Stomach (tissue), 9 donors: ENCODE results near the gene L3MBTL2. TPM values are rescaled to one million over a fixed set of nuclear protein-coding genes. Genes with fewer than 3 reads are reported as not detected.
"Not testable (repeated sequence)": the region's sequence is repeated elsewhere in the genome, so short reads cannot be mapped to it uniquely, and the experiment has no call there.

Source experiments
- DNase-seq, 2 donors: peaks; one replicate each; pipeline versions ENCODE4 v3.0.0 to v3.0.0-alpha.2; 2013 to 2019
- H3K27ac ChIP-seq, 5 donors: fragments of 200-600 bp in 4 of 5; sonication (generic) in 4 of 5; one replicate each; pipeline ENCODE4 v1.5.1; 2013 to 2019; ENCODE audit warnings: mild to moderate bottlenecking in 1 of 5, moderate library complexity in 1 of 5
- H3K27me3 ChIP-seq, 3 donors: fragments of 200-600 bp; sonication (generic); one replicate each; pipeline ENCODE4 v1.5.1; 2017 to 2019; ENCODE audit warnings: mixed run types in 1 of 3
- H3K36me3 ChIP-seq, 4 donors: fragments of 200-600 bp; sonication (generic); 1 replicate in 3 of 4; 2 replicates in 1 of 4; pipeline ENCODE4 v1.5.1; 2016 to 2019
- H3K4me1 ChIP-seq, 4 donors: fragments of 200-600 bp; sonication (generic); one replicate each; pipeline ENCODE4 v1.5.1; 2016 to 2019
- H3K4me3 ChIP-seq, 4 donors: fragments of 200-600 bp; sonication (generic) in 3 of 4; one replicate each; pipeline ENCODE4 v1.5.1; 2016 to 2019; ENCODE audit warnings: mild to moderate bottlenecking in 1 of 4
- H3K9me3 ChIP-seq, 4 donors: fragments of 200-600 bp; sonication (generic); one replicate each; pipeline ENCODE4 v1.5.1; 2016 to 2019
- CTCF ChIP-seq, 7 experiments: fragments of 450-650 bp in 4 of 7; fragments of 200-600 bp in 3 of 7; sonication (generic) in 3 of 7; IDR thresholded peaks; one replicate each; pipeline ENCODE4 v1.5.1; 2016 to 2019; ENCODE audit warnings: antibody characterized with exemption in 7 of 7, control low read depth in 2 of 7, mild to moderate bottlenecking in 1 of 7
- EP300 ChIP-seq: sonication (generic); formaldehyde crosslinking; IDR thresholded peaks from one replicate; pipeline ENCODE4 v1.6.1; 2017; ENCODE audit warnings: antibody characterized with exemption
- POLR2A ChIP-seq, 4 donors: fragments of 450-650 bp; IDR thresholded peaks; one replicate each; pipeline ENCODE4 v1.6.1; 2016; ENCODE audit warnings: antibody characterized with exemption in 4 of 4, control low read depth in 2 of 4, mild to moderate bottlenecking in 1 of 4, moderate library complexity in 1 of 4
- POLR2AphosphoS5 ChIP-seq, 3 donors: sonication (generic); formaldehyde crosslinking; IDR thresholded peaks; one replicate each; pipeline ENCODE4 v1.6.1; 2016; ENCODE audit warnings: antibody characterized with exemption in 3 of 3
- WGBS, 5 donors: extraction: QIAGEN DNeasy Blood & Tissue Kit in 3 of 5; methylation state at CpG; one replicate each; pipeline versions ENCODE4 v1.1.5 to v1.1.7; 2013 to 2018; 5-methylcytosine and 5-hydroxymethylcytosine counted together
- intact Hi-C: fragments of 100-400 bp; cut with DNase I; formaldehyde crosslinking; loops from one replicate; pipeline ENCODE4 v1.15.1; 2023; ENCODE audit warnings: low total_unique reads
- polyA plus RNA-seq, 3 donors: library from polyadenylated mRNA; stranded (reverse); fragments of 200-250 nt; gene quantifications; one replicate each; pipeline ENCODE4 v1.2.3, GENCODE V29; 2013
- total RNA-seq, 5 donors: library from RNA; depleted of rRNA; stranded (reverse); fragments of >200 nt; gene quantifications; one replicate each; pipeline versions ENCODE4 v1.1.0 to v1.2.3, GENCODE V29; 2014 to 2016
- donor health status: healthy with polysubstance abuse.
- donor health status: Bipolar disorder and iron deficiency.
- donor health status: healthy.

Gene L3MBTL2
- total and polyA plus RNA-seq, 8 donors, result 3.2 to 69.6 (median 12.4) TPM

GRCh38 chr22:41256254-41257253, 51.4 kb downstream of the L3MBTL2 start:
- Histone ChIP-seq H3K4me3 (no peak overlapping the region), H3K27ac (no peak overlapping the region), H3K36me3 (peaks cover 65 to 100% (median 100%) of the 10 kb centered on the region in 4 donors), H3K9me3 (no peaks in the 10 kb centered on the region), H3K27me3 (no peaks in the 10 kb centered on the region), H3K4me1 (peaks cover 0 to 11% (median 2%) of the 10 kb centered on the region in 4 donors)
- WGBS, 5 donors, result 67 to 82% (median 80%) methylated on average over 10 to 20 of the region's 20 CpGs
- no peak for DNase-seq
- intact Hi-C loops, result no loop called here
- TF ChIP-seq POLR2AphosphoS5 (IDR thresholded peaks at IDR 0.05) (no peak), POLR2A (IDR thresholded peaks at IDR 0.05) (no peak), CTCF (IDR thresholded peaks at IDR 0.05) (no peak), EP300 (no peak)

GRCh38 chr22:41257696-41258095, 52.6 kb downstream of the L3MBTL2 start:
- 91 to 96% (median 92%) methylated on average over 5 to 11 of the region's 11 CpGs for WGBS, 5 donors
- Histone ChIP-seq H3K36me3 (peaks cover 67 to 100% (median 100%) of the 10 kb centered on the region in 4 donors), H3K9me3 (no peaks in the 10 kb centered on the region), H3K4me1 (peaks cover 0 to 11% (median 2%) of the 10 kb centered on the region in 4 donors), H3K27me3 (no peaks in the 10 kb centered on the region), H3K4me3 (no peak overlapping the region), H3K27ac (no peak overlapping the region)
- intact Hi-C loops, result no loop called here
- no peak for TF ChIP-seq POLR2A (IDR thresholded peaks at IDR 0.05)
- TF ChIP-seq EP300, result no peak
- no peak for TF ChIP-seq CTCF (IDR thresholded peaks at IDR 0.05)
- TF ChIP-seq POLR2AphosphoS5 (IDR thresholded peaks at IDR 0.05), result no peak
- DNase-seq, result no peak

- DNase-seq, intact Hi-C loops, H3K27ac ChIP-seq, H3K4me3 ChIP-seq, H3K27me3 ChIP-seq, H3K9me3 ChIP-seq: not testable (repeated sequence)
- 95 to 99% (median 97%) methylated on average over 4 of the region's 4 CpGs for WGBS, 5 donors
- H3K36me3 ChIP-seq, result peaks cover 71 to 100% (median 100%) of the 10 kb centered on the region in 4 donors
- peaks cover 0 to 11% (median 2%) of the 10 kb centered on the region in 4 donors for H3K4me1 ChIP-seq
Observed at GRCh38 chr22:41259756-41260155, 54.6 kb downstream of the L3MBTL2 start.

GRCh38 chr22:41260871-41261270, 55.8 kb downstream of the L3MBTL2 start:
- intact Hi-C loops, result no loop called here
- Histone ChIP-seq H3K36me3 (peaks cover 69 to 100% (median 99%) of the 10 kb centered on the region in 4 donors), H3K9me3 (no peaks in the 10 kb centered on the region), H3K27ac (no peak overlapping the region), H3K27me3 (no peaks in the 10 kb centered on the region), H3K4me1 (peaks cover 0 to 11% (median 2%) of the 10 kb centered on the region in 4 donors), H3K4me3 (no peak overlapping the region)
- DNase-seq, result no peak
- WGBS, 5 donors, result 93 to 98% (median 96%) methylated on average over 7 of the region's 7 CpGs
- no peak for TF ChIP-seq POLR2A (IDR thresholded peaks at IDR 0.05)
- no peak for TF ChIP-seq CTCF (IDR thresholded peaks at IDR 0.05)
- no peak for TF ChIP-seq EP300
- TF ChIP-seq POLR2AphosphoS5 (IDR thresholded peaks at IDR 0.05), result no peak
